Trophoblast cell (in vitro differentiated cells and primary cell): Measurements from ENCODE around the gene PLEKHM3.

Experiments
- DNase-seq, 2 donors: peaks; one replicate each; pipeline ENCODE4 v3.0.0-alpha.2; 2016
- H2AFZ ChIP-seq: 2 replicates; pipeline ENCODE4 v1.6.1; 2013; ENCODE audit warnings: low read length, moderate library complexity, mild to moderate bottlenecking; ENCODE audit not compliant: insufficient read depth, poor library complexity
- H2AK5ac ChIP-seq: 2 replicates; pipeline ENCODE4 v1.6.1; 2013; ENCODE audit warnings: mild to moderate bottlenecking, low read length
- H2BK120ac ChIP-seq: 2 replicates; pipeline ENCODE4 v1.6.1; 2013; ENCODE audit warnings: low read length, mild to moderate bottlenecking, moderate library complexity; ENCODE audit not compliant: insufficient read depth, poor library complexity
- H2BK12ac ChIP-seq: 2 replicates; pipeline ENCODE4 v1.6.1; 2013; ENCODE audit warnings: mild to moderate bottlenecking, low read length, moderate library complexity
- H2BK5ac ChIP-seq: 2 replicates; pipeline ENCODE4 v1.6.1; 2013; ENCODE audit warnings: low read length, low read depth, moderate library complexity, mild to moderate bottlenecking; ENCODE audit not compliant: poor library complexity
- H3K14ac ChIP-seq: 2 replicates; pipeline ENCODE4 v1.6.1; 2013; ENCODE audit warnings: mild to moderate bottlenecking, low read length
- H3K18ac ChIP-seq: 2 replicates; pipeline ENCODE4 v1.6.1; 2013; ENCODE audit warnings: mild to moderate bottlenecking, low read length
- H3K23ac ChIP-seq: 2 replicates; pipeline ENCODE4 v1.6.1; 2013; ENCODE audit warnings: low read length
- H3K27ac ChIP-seq: 2 replicates; pipeline ENCODE4 v1.5.1; 2013; ENCODE audit warnings: low read depth, mild to moderate bottlenecking, inconsistent platforms, low read length, moderate library complexity
- H3K27me3 ChIP-seq: 2 replicates; pipeline ENCODE4 v1.6.1; 2013; ENCODE audit warnings: inconsistent platforms, mild to moderate bottlenecking, low read length, moderate library complexity; ENCODE audit not compliant: insufficient read depth
- H3K36me3 ChIP-seq, 2 experiments: 1 replicate in 1 of 2; 2 replicates in 1 of 2; pipeline ENCODE4 v1.6.1; 2013; ENCODE audit warnings: low read length in 2 of 2, mild to moderate bottlenecking in 2 of 2, moderate library complexity in 1 of 2; ENCODE audit not compliant: insufficient read depth in 2 of 2, control insufficient read depth in 1 of 2
- H3K4ac ChIP-seq: 2 replicates; pipeline ENCODE4 v1.6.1; 2013; ENCODE audit warnings: low read depth, mild to moderate bottlenecking, low read length, moderate library complexity
- H3K4me1 ChIP-seq, 2 experiments: 1 replicate in 1 of 2; 2 replicates in 1 of 2; pipeline ENCODE4 v1.6.1; 2013; ENCODE audit warnings: low read length in 2 of 2, mild to moderate bottlenecking in 2 of 2, moderate library complexity in 1 of 2; ENCODE audit not compliant: insufficient read depth in 2 of 2, control insufficient read depth in 1 of 2
- H3K4me2 ChIP-seq: 2 replicates; pipeline ENCODE4 v1.6.1; 2013; ENCODE audit warnings: inconsistent platforms, mild to moderate bottlenecking, low read length, moderate library complexity
- H3K4me3 ChIP-seq: 2 replicates; pipeline ENCODE4 v1.5.1; 2013; ENCODE audit warnings: mild to moderate bottlenecking, low read depth, low read length, inconsistent platforms
- H3K79me1 ChIP-seq: one replicate; pipeline ENCODE4 v1.6.1; 2013; ENCODE audit warnings: low read length
- H3K79me2 ChIP-seq: 2 replicates; pipeline ENCODE4 v1.6.1; 2013; ENCODE audit warnings: low read length, mild to moderate bottlenecking; ENCODE audit not compliant: control insufficient read depth, insufficient read depth, poor library complexity
- H3K9ac ChIP-seq: 2 replicates; pipeline ENCODE4 v1.6.1; 2013; ENCODE audit warnings: mild to moderate bottlenecking, low read length
- H3K9me3 ChIP-seq: 2 replicates; pipeline ENCODE4 v1.6.1; 2013; ENCODE audit warnings: low read depth, mild to moderate bottlenecking, control low read depth, inconsistent platforms, low read length; ENCODE audit not compliant: insufficient read depth
- H4K12ac ChIP-seq: 2 replicates; pipeline ENCODE4 v1.6.1; 2013; ENCODE audit warnings: low read depth, mild to moderate bottlenecking, low read length, moderate library complexity
- H4K8ac ChIP-seq: 2 replicates; pipeline ENCODE4 v1.6.1; 2013; ENCODE audit warnings: low read depth, mild to moderate bottlenecking, low read length, moderate library complexity
- H4K91ac ChIP-seq: one replicate; pipeline ENCODE4 v1.6.1; 2013; ENCODE audit warnings: low read depth, mild to moderate bottlenecking, low read length, moderate library complexity
- WGBS: extraction: QIAGEN DNeasy Blood & Tissue Kit; methylation state at CpG from one replicate; pipeline ENCODE4 v1.1.7; 2013; ENCODE audit warnings: missing lambda C conversion rate; ENCODE audit not compliant: insufficient read length, insufficient coverage; ENCODE audit errors: extremely low coverage; 5-methylcytosine and 5-hydroxymethylcytosine counted together

The PLEKHM3 gene

DNA sequence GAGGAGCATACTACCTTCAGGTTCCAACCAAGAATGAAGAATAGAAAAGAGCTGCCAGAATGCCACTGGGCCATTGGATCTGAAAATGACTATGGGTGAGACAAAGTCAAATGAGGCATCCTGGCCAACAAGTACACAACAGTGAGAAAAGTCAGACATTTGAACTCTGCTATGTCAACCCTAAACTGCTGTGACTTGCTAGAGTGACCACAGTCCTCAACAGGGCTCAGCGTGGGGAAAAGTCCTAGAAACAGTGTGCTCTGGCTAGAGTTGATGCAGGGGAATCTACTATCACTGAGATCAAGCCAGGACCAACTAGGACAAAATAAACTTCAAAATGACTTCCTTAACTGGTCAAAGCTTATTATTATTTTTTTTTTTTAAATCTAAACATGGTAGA lies 157.4 kb downstream of the PLEKHM3 start:
- Histone ChIP-seq H4K8ac (no peak overlapping the region), H3K23ac (no peak overlapping the region), H3K79me1 (no peaks in the 10 kb centered on the region), H3K9me3 (no peaks in the 10 kb centered on the region), H2AFZ (no peak overlapping the region), H4K12ac (no peak overlapping the region), H3K4me1 (no peaks in the 10 kb centered on the region), H3K27ac (no peak overlapping the region), H2BK5ac (no peak overlapping the region), H3K4me3 (no peak overlapping the region), H3K27me3 (no peaks in the 10 kb centered on the region), H3K18ac (no peak overlapping the region), H3K4me2 (no peak overlapping the region), H3K36me3 (no peaks in the 10 kb centered on the region), H3K9ac (no peak overlapping the region), H2BK120ac (no peak overlapping the region), H2BK12ac (no peak overlapping the region), H3K79me2 (no peaks in the 10 kb centered on the region), H4K91ac (no peak overlapping the region), H3K4ac (no peak overlapping the region), H2AK5ac (no peak overlapping the region), H3K14ac (no peak overlapping the region)
- no peak for DNase-seq
- WGBS, result no CpG with 5 or more reads among the region's 1 CpG

DNA sequence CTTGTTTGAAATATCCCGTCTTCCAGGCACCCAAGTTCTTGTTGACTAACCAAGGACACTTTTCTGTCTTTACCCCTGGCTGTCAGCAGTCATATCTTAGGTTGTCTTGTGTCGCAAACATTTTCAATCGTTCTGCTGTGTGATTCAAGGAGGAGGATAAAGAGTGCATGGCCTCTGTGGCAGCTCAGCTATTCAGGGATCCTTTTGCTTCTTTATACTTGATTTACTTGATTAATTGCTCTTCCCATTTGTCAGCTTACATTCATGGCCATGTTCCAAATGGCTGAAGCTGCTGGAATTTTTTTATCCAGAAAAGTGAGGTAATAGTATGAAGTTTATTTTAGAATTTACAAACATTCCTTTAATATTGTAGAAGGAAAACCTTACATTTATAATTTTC lies 158.3 kb downstream of the PLEKHM3 start:
- Histone ChIP-seq H4K12ac (no peak overlapping the region), H3K4me3 (no peak overlapping the region), H3K4ac (no peak overlapping the region), H2AFZ (no peak overlapping the region), H3K9me3 (no peaks in the 10 kb centered on the region), H3K79me1 (no peaks in the 10 kb centered on the region), H4K91ac (no peak overlapping the region), H3K4me2 (no peak overlapping the region), H2BK5ac (no peak overlapping the region), H3K27me3 (no peaks in the 10 kb centered on the region), H3K4me1 (no peaks in the 10 kb centered on the region), H2AK5ac (no peak overlapping the region), H2BK12ac (no peak overlapping the region), H2BK120ac (no peak overlapping the region), H3K36me3 (no peaks in the 10 kb centered on the region), H4K8ac (no peak overlapping the region), H3K9ac (no peak overlapping the region), H3K79me2 (no peaks in the 10 kb centered on the region), H3K27ac (no peak overlapping the region), H3K18ac (no peak overlapping the region), H3K23ac (no peak overlapping the region), H3K14ac (no peak overlapping the region)
- no peak for DNase-seq
- WGBS, result no CpG with 5 or more reads among the region's 3 CpGs

DNA sequence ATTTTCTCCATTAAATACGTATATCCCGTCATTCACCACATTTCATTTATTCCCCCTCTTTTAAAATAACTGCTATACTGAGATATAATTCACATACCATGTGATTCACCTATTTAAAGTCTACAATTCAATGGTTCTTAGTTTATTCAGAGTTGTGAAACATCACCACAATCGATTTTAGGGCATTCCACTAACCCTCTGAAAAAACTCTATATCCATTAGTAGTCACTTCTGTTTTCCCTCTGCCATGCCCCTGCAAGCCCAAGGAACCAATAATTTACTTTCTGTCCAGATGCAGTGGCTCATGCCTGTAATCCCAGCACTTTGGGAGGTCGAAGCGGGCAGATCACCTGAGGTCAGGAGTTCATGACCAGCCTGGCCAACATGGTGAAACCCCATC lies 160.1 kb downstream of the PLEKHM3 start:
- Histone ChIP-seq H3K9me3 (no peaks in the 10 kb centered on the region), H3K18ac (no peak overlapping the region), H2AK5ac (no peak overlapping the region), H4K8ac (no peak overlapping the region), H2BK120ac (no peak overlapping the region), H3K79me1 (no peaks in the 10 kb centered on the region), H3K4me3 (no peak overlapping the region), H3K14ac (no peak overlapping the region), H4K12ac (no peak overlapping the region), H4K91ac (no peak overlapping the region), H3K4me1 (no peaks in the 10 kb centered on the region), H2BK12ac (no peak overlapping the region), H3K4me2 (no peak overlapping the region), H2AFZ (no peak overlapping the region), H3K36me3 (no peaks in the 10 kb centered on the region), H3K4ac (no peak overlapping the region), H3K27ac (no peak overlapping the region), H3K27me3 (no peaks in the 10 kb centered on the region), H3K9ac (no peak overlapping the region), H3K79me2 (no peaks in the 10 kb centered on the region), H2BK5ac (no peak overlapping the region), H3K23ac (no peak overlapping the region)
- no peak for DNase-seq
- WGBS, result 100% methylated on average over 1 of the region's 5 CpGs

DNA sequence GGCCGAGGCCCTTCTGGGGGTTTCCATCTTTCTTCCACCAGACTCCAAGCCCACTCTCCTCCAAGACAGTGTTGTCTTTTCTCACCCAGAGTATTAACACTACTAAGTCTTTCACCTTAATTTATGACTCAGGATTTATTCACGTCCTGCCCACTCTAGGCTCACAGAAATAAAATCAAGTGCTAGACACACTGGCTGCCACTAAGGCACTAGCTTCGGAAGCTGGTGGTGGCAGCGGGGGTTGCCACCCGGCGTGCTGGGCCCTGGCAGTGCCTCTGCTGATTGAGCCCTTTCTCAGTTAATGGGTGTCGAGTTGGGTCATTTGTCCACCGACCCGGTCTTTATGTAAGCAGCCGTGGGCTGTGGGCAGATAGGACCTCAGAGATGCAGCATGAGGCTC lies 162.0 kb downstream of the PLEKHM3 start:
- Histone ChIP-seq H3K79me2 (no peaks in the 10 kb centered on the region), H3K4me1 (no peaks in the 10 kb centered on the region), H3K4me3 (no peak overlapping the region), H3K4me2 (no peak overlapping the region), H3K27me3 (no peaks in the 10 kb centered on the region), H2AK5ac (no peak overlapping the region), H2BK12ac (no peak overlapping the region), H4K91ac (no peak overlapping the region), H3K14ac (no peak overlapping the region), H2BK5ac (no peak overlapping the region), H3K36me3 (no peaks in the 10 kb centered on the region), H4K8ac (no peak overlapping the region), H3K9ac (no peak overlapping the region), H3K9me3 (no peaks in the 10 kb centered on the region), H3K4ac (no peak overlapping the region), H2AFZ (no peak overlapping the region), H3K79me1 (no peaks in the 10 kb centered on the region), H2BK120ac (no peak overlapping the region), H4K12ac (no peak overlapping the region), H3K27ac (no peak overlapping the region), H3K23ac (no peak overlapping the region), H3K18ac (no peak overlapping the region)
- WGBS, result no CpG with 5 or more reads among the region's 10 CpGs
- DNase-seq, result no peak
